KMS-11 (cell line): ENCODE measurements around the gene TMEM50B.
"Not testable (repeated sequence)": the region's sequence is repeated elsewhere in the genome, so short reads cannot be mapped to it uniquely, and the experiment has no call there.

ENCODE experiments used
- H2AFZ ChIP-seq: fragments of 200-600 bp; sonication (generic); 2 replicates; pipeline ENCODE4 v1.6.1; 2016; ENCODE audit warnings: antibody characterized with exemption, mixed run types, low read depth
- H3K27ac ChIP-seq: fragments of 200-600 bp; sonication (generic); 2 replicates; pipeline ENCODE4 v1.6.1; 2016; ENCODE audit warnings: mild to moderate bottlenecking, mixed run types
- H3K27me3 ChIP-seq: fragments of 200-600 bp; sonication (generic); 2 replicates; pipeline ENCODE4 v1.6.1; 2017; ENCODE audit warnings: mild to moderate bottlenecking, low read depth, mixed run types, moderate library complexity; ENCODE audit not compliant: insufficient read depth
- H3K36me3 ChIP-seq: fragments of 200-600 bp; sonication (generic); 2 replicates; pipeline ENCODE4 v1.6.1; 2017; ENCODE audit warnings: mild to moderate bottlenecking, mixed run types; ENCODE audit not compliant: insufficient read depth
- H3K4me1 ChIP-seq: fragments of 200-600 bp; sonication (generic); 2 replicates; pipeline ENCODE4 v1.6.1; 2016; ENCODE audit warnings: mild to moderate bottlenecking, low read depth, mixed run types; ENCODE audit not compliant: poor library complexity, severe bottlenecking
- H3K4me2 ChIP-seq: fragments of 200-600 bp; sonication (generic); 2 replicates; pipeline ENCODE4 v1.7.0; 2016; ENCODE audit warnings: mild to moderate bottlenecking, mixed run types
- H3K4me3 ChIP-seq: fragments of 200-600 bp; sonication (generic); IDR thresholded peaks from 2 replicates; pipeline ENCODE4 v1.6.1; 2017; ENCODE audit warnings: low read depth, low read length, mixed read lengths; ENCODE audit not compliant: insufficient read depth
- H3K79me2 ChIP-seq: fragments of 200-600 bp; sonication (generic); 2 replicates; pipeline ENCODE4 v1.6.1; 2016; ENCODE audit warnings: low read depth, mixed run types; ENCODE audit not compliant: insufficient read depth
- H3K9ac ChIP-seq: fragments of 200-600 bp; sonication (generic); 2 replicates; pipeline ENCODE4 v1.6.1; 2016; ENCODE audit warnings: mild to moderate bottlenecking, mixed run types
- H4K20me1 ChIP-seq: fragments of 200-600 bp; sonication (generic); 2 replicates; pipeline ENCODE4 v1.6.1; 2016; ENCODE audit warnings: mild to moderate bottlenecking, mixed run types; ENCODE audit not compliant: insufficient read depth
- TF ChIP-seq, protein P1 (sequence below): fragments of 200-600 bp; sonication (generic); conservative IDR thresholded peaks from 2 replicates; pipeline ENCODE4 v1.6.1; 2017; ENCODE audit warnings: low read depth, mild to moderate bottlenecking, antibody characterized with exemption, low read length, moderate library complexity, mixed read lengths

The TMEM50B gene

DNA sequence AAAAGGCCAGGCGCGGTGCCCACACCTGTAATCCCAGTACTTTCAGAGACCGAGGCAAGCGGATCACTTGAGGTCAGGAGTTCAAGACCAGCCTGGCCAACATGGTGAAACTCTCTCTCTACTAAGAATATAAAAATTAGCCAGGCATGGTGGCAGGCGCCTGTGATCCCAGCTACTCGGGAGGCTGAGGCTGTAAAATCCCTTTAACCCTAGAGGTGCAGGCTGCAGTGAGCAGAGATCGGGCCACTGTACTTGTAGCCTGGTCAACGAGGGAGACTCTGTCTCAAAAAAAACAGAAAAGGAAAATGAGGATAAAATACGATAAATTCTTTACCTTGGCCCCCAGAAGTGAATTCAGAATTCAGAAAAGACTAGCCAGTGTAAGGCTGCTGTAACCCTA is 1.6 kb downstream of the TMEM50B start:
- TF ChIP-seq, protein P1, sequence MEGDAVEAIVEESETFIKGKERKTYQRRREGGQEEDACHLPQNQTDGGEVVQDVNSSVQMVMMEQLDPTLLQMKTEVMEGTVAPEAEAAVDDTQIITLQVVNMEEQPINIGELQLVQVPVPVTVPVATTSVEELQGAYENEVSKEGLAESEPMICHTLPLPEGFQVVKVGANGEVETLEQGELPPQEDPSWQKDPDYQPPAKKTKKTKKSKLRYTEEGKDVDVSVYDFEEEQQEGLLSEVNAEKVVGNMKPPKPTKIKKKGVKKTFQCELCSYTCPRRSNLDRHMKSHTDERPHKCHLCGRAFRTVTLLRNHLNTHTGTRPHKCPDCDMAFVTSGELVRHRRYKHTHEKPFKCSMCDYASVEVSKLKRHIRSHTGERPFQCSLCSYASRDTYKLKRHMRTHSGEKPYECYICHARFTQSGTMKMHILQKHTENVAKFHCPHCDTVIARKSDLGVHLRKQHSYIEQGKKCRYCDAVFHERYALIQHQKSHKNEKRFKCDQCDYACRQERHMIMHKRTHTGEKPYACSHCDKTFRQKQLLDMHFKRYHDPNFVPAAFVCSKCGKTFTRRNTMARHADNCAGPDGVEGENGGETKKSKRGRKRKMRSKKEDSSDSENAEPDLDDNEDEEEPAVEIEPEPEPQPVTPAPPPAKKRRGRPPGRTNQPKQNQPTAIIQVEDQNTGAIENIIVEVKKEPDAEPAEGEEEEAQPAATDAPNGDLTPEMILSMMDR, result no peak
- Histone ChIP-seq H3K9ac (peak overlapping the region; percentile 67; the same call in 1 of the 2 replicates), H2AFZ (peak overlapping the region; percentile 78), H3K4me2 (peak overlapping the region; percentile 98), H3K27me3 (no peaks in the 10 kb centered on the region; the same call in 1 of the 2 replicates), H3K4me1 (peaks cover 13% of the 10 kb centered on the region), H4K20me1 (no peaks in the 10 kb centered on the region), H3K27ac (no peak overlapping the region; the same call in 1 of the 2 replicates), H3K4me3 (no peak overlapping the region), H3K79me2 (peaks cover 26% of the 10 kb centered on the region), H3K36me3 (no peaks in the 10 kb centered on the region)

DNA sequence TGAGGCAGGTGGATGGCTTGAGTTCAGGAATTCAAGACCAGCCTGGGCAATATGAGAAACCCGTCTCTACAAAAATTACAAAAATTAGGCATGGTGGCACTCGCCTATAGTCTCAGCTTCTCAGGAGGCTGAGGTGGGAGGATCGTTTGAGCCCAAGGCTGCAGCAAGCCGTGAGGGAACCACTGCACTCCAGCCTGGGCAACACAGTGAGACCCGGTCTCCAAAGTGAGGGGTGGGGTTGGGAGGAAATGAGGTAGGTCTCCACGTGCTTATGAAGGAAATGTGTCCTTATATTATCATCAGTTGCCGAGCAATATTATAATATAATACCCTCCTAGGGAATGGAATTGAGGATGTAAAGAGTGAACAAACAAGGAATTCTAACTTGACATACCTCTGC is 2.7 kb downstream of the TMEM50B start:
- H3K27me3 ChIP-seq, result no peaks in the 10 kb centered on the region; the same call in 1 of the 2 replicates
- no peak overlapping the region for H3K4me2 ChIP-seq
- no peak overlapping the region for H3K4me3 ChIP-seq
- H3K36me3 ChIP-seq, result no peaks in the 10 kb centered on the region
- H2AFZ ChIP-seq, result no peak overlapping the region
- TF ChIP-seq, protein P1, result no peak
- no peaks in the 10 kb centered on the region for H4K20me1 ChIP-seq
- no peak overlapping the region for H3K27ac ChIP-seq
- peaks cover 13% of the 10 kb centered on the region for H3K4me1 ChIP-seq
- peaks cover 34% of the 10 kb centered on the region for H3K79me2 ChIP-seq
- H3K9ac ChIP-seq, result no peak overlapping the region

DNA sequence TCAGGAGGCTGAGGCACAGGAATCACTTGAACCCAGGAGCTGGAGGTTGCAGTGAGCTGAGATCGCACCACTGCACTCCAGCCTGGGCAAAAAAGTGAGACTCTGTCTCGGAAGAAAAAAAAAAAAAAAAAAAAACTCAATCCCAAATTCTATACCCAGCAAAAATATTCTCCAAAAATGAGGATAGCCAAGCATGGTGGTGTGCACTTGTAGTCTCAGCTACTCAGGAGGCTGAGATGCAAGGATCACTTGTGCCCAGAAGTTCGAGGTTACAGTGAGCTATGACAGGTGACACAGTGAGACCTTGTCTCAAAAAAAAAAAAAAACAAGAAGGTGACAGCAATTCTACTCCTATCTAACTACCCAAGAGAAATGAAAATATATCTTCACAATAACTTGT is 6.4 kb downstream of the TMEM50B start:
- Histone ChIP-seq H3K27ac (no peak overlapping the region), H3K27me3 (no peaks in the 10 kb centered on the region), H3K4me2 (no peak overlapping the region), H3K9ac (no peak overlapping the region), H4K20me1 (no peaks in the 10 kb centered on the region), H3K4me3 (no peak overlapping the region), H3K4me1 (peaks cover 4% of the 10 kb centered on the region), H2AFZ (no peak overlapping the region), H3K36me3 (no peaks in the 10 kb centered on the region), H3K79me2 (peaks cover 31% of the 10 kb centered on the region)
- TF ChIP-seq, protein P1, result no peak

DNA sequence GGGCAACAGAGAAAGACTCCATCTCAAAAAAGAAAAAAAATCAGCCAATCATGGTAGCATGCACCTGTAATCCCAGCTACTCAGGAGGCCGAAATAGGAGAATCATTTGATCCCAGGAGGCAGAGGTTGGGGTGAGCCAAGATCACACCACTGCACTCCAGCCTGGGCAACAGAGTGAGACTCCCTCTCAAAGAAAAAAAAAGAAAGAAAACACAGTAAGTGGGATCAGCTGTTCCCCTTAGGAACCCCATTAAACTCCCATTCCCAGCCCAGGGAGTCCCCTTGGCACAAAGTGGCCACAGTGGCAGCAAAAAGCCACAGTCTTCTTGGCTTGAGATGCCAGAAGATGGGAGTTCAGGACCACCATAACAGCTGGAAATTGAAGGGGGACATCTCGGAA is 9.1 kb downstream of the TMEM50B start:
- Histone ChIP-seq H3K27me3 (no peaks in the 10 kb centered on the region), H3K79me2 (peaks cover 11% of the 10 kb centered on the region; the same call in 1 of the 2 replicates), H3K36me3 (no peaks in the 10 kb centered on the region), H3K4me3 (no peak overlapping the region), H3K4me1 (no peaks in the 10 kb centered on the region), H4K20me1 (no peaks in the 10 kb centered on the region), H3K9ac (no peak overlapping the region), H2AFZ (no peak overlapping the region), H3K4me2 (no peak overlapping the region), H3K27ac (no peak overlapping the region)
- TF ChIP-seq, protein P1, result no peak

DNA sequence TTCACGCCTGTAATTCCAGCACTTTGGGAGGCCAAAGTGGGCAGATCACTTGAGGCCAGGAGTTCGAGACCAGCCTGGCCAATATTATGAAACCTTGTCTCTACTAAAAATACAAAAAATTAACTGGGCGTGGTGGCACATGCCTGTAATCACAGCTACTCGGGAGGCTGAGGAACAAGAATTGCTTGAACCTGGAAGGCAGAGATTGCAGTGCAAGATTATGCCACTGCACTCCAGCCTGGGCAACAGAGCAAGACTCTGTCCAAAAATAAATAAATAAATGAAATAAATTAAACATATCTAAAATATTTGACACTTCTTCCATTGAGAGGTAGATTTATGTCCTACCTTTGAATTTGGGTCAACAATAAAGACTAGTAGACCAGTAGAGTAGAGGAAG is 10.6 kb downstream of the TMEM50B start:
- not testable (repeated sequence) for H4K20me1 ChIP-seq

More for the DNA sequence above, 10.6 kb downstream of the TMEM50B start:
- not testable (repeated sequence) for H3K9ac ChIP-seq, H3K36me3 ChIP-seq, H2AFZ ChIP-seq, H3K27me3 ChIP-seq, H3K4me1 ChIP-seq, H3K4me3 ChIP-seq, H3K27ac ChIP-seq, H3K79me2 ChIP-seq, H3K4me2 ChIP-seq
